Measurements from ENCODE around the gene CHCHD6. TPM values are rescaled to one million over a fixed set of nuclear protein-coding genes. Genes with fewer than 3 reads are reported as not detected.

CHCHD6 gene
- total RNA-seq, 1 donor from 2014 or later = 31.0 TPM

DNA sequence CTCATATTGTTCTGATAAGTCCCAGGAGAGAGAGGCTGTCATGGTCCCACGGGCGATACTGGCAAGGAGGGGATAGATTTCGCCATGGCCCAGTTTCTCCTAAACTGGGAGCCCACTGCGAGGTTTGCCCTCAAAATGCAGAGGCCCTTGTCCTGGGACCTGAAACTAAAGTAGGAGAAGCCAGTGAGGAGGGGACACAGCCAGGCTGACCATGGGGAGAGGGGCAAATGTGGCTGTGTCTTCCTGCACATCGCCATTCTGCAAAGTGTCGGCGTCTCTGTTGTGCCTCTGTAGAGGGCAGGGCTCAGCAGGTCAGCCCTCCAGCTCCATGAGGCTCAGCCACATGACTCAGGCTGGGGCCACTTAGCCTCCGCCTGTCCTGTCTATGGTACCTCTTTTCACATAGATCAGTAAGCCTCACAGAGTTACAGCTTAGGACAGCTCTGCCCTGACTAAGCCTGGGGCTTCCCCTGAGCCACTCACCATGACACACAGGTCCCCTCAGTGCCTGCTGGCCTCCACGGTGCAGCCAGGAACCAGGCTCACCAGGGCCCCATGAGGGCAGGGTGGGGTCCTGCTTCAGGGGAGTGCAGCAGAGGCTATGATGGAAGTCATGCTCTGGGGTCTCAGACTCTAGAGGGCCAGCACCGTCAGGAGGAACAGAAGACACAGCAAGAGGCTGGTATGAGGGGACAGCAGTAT is 250.3 kb downstream of the CHCHD6 start:
- Mint-ChIP-seq H3K9me3 (no peaks in the 10 kb centered on the region), H3K27me3 (ENCODE audit: low read depth) (peaks cover 12% of the 10 kb centered on the region), H3K27ac (no peak overlapping the region), H3K36me3 (peaks cover 5% of the 10 kb centered on the region), H3K4me1 (no peaks in the 10 kb centered on the region), H3K4me3 (no peak overlapping the region)
- TF ChIP-seq, protein P1, sequence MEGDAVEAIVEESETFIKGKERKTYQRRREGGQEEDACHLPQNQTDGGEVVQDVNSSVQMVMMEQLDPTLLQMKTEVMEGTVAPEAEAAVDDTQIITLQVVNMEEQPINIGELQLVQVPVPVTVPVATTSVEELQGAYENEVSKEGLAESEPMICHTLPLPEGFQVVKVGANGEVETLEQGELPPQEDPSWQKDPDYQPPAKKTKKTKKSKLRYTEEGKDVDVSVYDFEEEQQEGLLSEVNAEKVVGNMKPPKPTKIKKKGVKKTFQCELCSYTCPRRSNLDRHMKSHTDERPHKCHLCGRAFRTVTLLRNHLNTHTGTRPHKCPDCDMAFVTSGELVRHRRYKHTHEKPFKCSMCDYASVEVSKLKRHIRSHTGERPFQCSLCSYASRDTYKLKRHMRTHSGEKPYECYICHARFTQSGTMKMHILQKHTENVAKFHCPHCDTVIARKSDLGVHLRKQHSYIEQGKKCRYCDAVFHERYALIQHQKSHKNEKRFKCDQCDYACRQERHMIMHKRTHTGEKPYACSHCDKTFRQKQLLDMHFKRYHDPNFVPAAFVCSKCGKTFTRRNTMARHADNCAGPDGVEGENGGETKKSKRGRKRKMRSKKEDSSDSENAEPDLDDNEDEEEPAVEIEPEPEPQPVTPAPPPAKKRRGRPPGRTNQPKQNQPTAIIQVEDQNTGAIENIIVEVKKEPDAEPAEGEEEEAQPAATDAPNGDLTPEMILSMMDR (IDR thresholded peaks at IDR 0.05; ENCODE audit: unreplicated experiment) = no peak
- no peak for DNase-seq (ENCODE audit: low spot score in 2 of 2, unreplicated experiment in 2 of 2)

- Mint-ChIP-seq H3K27ac (no peak overlapping the region), H3K4me3 (no peak overlapping the region)
- TF ChIP-seq, protein P1 (IDR thresholded peaks at IDR 0.05; ENCODE audit: unreplicated experiment) = no peak
These were observed 251.2 kb downstream of the CHCHD6 start for GRCh38 chr3:126955004-126955790.

GRCh38 chr3:126956361-126956760 is 252.3 kb downstream of the CHCHD6 start:
- Mint-ChIP-seq H3K36me3 (peaks cover 5% of the 10 kb centered on the region), H3K4me1 (peaks cover 3% of the 10 kb centered on the region), H3K27me3 (ENCODE audit: low read depth) (peaks cover 11% of the 10 kb centered on the region), H3K27ac (no peak overlapping the region), H3K4me3 (no peak overlapping the region), H3K9me3 (no peaks in the 10 kb centered on the region)
- TF ChIP-seq, protein P1 (IDR thresholded peaks at IDR 0.05; ENCODE audit: unreplicated experiment) = no peak
- no peak for DNase-seq (ENCODE audit: low spot score in 2 of 2, unreplicated experiment in 2 of 2)

More at GRCh38 chr3:126955004-126955790, 251.2 kb downstream of the CHCHD6 start:
- H3K9me3 Mint-ChIP-seq = no peaks in the 10 kb centered on the region
- H3K4me1 Mint-ChIP-seq = peaks cover 1% of the 10 kb centered on the region
- H3K36me3 Mint-ChIP-seq = peaks cover 5% of the 10 kb centered on the region
- peaks cover 11% of the 10 kb centered on the region for H3K27me3 Mint-ChIP-seq (ENCODE audit: low read depth)
- no peak for DNase-seq (ENCODE audit: low spot score in 2 of 2, unreplicated experiment in 2 of 2)

DNA sequence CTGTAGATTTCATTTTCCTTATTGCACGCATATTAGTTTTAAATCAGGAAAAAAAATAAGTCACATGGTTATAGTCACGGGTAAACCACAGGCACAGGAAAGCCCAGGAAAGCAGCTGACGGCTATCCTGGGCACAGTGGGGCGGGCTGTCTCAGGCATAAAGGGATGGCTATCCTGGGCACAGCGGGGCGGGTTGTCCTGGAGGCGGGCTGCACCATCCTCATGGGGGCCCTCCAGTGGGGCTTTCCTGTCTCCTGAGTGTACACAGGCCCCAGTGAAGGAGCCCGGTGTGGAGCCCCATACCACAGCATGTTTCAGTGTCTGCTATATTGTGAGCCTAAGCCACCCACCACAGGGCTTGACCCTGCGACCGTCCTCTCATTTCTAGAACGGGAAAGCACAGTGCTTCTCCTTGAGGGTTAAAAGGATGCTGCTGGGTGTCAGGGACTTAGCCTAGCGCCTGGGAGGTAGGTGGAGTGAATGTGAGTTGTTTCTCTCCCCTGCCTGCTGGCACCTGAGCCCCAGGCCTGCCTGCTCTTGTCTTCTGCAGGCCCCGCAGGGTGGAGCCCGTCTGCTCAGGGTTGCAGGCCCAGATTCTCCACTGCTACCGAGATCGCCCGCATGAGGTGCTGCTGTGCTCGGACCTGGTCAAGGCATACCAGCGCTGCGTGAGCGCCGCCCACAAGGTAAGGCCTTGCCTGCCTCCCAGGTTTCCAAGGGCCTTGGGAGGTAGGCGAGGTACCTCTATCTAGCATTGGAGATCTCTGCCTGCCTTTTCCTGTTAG is 253.0 kb downstream of the CHCHD6 start:
- H3K27me3 Mint-ChIP-seq (ENCODE audit: low read depth) = peaks cover 11% of the 10 kb centered on the region
- H3K36me3 Mint-ChIP-seq = peaks cover 5% of the 10 kb centered on the region
- H3K4me1 Mint-ChIP-seq = peaks cover 3% of the 10 kb centered on the region
- no peak overlapping the region for H3K27ac Mint-ChIP-seq
- DNase-seq (ENCODE audit: low spot score in 2 of 2, unreplicated experiment in 2 of 2) = no peak
- no peak overlapping the region for H3K4me3 Mint-ChIP-seq
- H3K9me3 Mint-ChIP-seq = no peaks in the 10 kb centered on the region
- TF ChIP-seq, protein P1 (IDR thresholded peaks at IDR 0.05; ENCODE audit: unreplicated experiment) = no peak

DNA sequence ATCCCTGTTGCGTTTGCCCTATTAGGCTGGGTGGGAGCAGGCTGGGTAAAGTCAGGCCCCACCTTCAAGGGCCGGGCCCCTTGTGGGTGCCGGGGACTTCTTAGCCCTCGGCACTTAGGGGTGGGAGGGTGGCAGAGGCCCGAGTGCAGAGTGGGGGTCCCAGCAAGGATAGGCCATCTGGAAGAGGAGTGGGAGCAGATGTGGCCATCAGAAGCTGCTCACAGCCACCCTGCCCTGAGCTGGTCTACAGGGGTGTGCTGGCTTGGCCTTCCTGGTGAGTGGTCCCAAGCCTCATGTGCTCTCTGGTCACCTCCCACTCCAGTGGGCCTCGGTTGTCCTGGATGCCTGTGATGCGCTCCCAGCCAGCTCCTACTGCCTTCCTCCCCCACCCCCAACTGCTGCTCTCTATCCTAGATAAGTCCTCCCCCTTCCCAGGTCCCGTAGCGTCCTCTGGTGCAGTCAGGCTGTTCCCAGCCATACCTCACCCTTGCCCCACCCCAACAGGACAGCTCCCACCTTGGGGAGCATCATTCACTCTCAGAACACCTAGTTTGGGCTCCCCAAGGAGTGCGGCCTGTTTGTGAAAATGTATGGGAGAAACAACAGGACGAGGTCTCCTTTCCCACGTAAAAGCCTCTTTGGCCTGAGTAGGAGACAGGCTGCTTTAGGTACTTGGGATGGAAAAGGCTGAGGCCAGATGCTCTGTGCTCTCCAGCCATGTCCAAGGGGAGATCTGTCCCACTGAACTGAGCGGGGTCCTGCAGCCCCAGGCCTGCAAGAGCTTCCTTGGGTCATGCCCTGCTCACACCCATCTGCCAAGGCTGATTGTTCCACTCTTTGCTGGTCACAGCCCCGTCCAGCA is 254.0 kb downstream of the CHCHD6 start:
- Mint-ChIP-seq H3K4me3 (no peak overlapping the region), H3K36me3 (peaks cover 5% of the 10 kb centered on the region), H3K27me3 (ENCODE audit: low read depth) (peaks cover 11% of the 10 kb centered on the region), H3K27ac (no peak overlapping the region), H3K4me1 (peaks cover 3% of the 10 kb centered on the region), H3K9me3 (no peaks in the 10 kb centered on the region)
- TF ChIP-seq, protein P1 (IDR thresholded peaks at IDR 0.05; ENCODE audit: unreplicated experiment) = no peak
- DNase-seq (ENCODE audit: low spot score in 2 of 2, unreplicated experiment in 2 of 2) = no peak
